Endothelial cell of umbilical vein (primary cell): ENCODE results near the gene SETBP1. TPM values are rescaled to one million over a fixed set of nuclear protein-coding genes. Genes with fewer than 3 reads are reported as not detected.
"Not testable (repeated sequence)": the region's sequence is repeated elsewhere in the genome, so short reads cannot be mapped to it uniquely, and the experiment has no call there.

Experiments used
- BruUV-seq: library from RNA; stranded (reverse); fragments of 400-500 nt; replicated peaks from 2 replicates; lab custom pipeline; 2021; lab: Mats Ljungman, UMichigan
- CTCF ChIA-PET: fragments of 300-600, 350-600 bp; sonication (Branson Sonifier 250); formaldehyde crosslinking; loops from one replicate; lab custom pipeline; 2021; ENCODE audit warnings: antibody characterized with exemption, inconsistent platforms; lab: Charles Lee
- POLR2A ChIA-PET: fragments of 300-600, 350-600 bp; sonication (Branson Sonifier 250); formaldehyde crosslinking; loops from one replicate; lab custom pipeline; 2021; ENCODE audit warnings: antibody characterized with exemption, inconsistent platforms; lab: Charles Lee
- DNase-seq: peaks from one replicate; pipeline ENCODE4 v3.0.0-alpha.2; 2011; ENCODE audit warnings: low read depth, low spot score
- FAIRE-seq: peaks from 2 replicates; lab custom pipeline; 2011; peaks lifted over from hg19 to GRCh38; lab: Jason Lieb, UNC
- H2AFZ ChIP-seq: 2 replicates; pipeline ENCODE4 v1.6.0; 2012; ENCODE audit warnings: low read depth, low read length, control low read depth, inconsistent platforms
- H3K27ac ChIP-seq: 2 replicates; pipeline ENCODE4 v1.5.1; 2011; ENCODE audit warnings: low read depth, mild to moderate bottlenecking, control low read depth, low read length, moderate library complexity; ENCODE audit not compliant: insufficient read depth
- H3K27me3 ChIP-seq, 2 experiments: 2 replicates each; pipeline versions ENCODE4 v1.6.0 to v1.6.1; 2011; ENCODE audit warnings: low read length in 2 of 2, mixed read lengths in 1 of 2; ENCODE audit not compliant: control insufficient read depth in 2 of 2, insufficient read depth in 2 of 2
- H3K36me3 ChIP-seq, 2 experiments: 2 replicates in 1 of 2; 3 replicates in 1 of 2; pipeline ENCODE4 v1.5.1; 2011; ENCODE audit warnings: low read length in 2 of 2, mild to moderate bottlenecking in 1 of 2, moderate library complexity in 1 of 2; ENCODE audit not compliant: control insufficient read depth in 2 of 2, insufficient read depth in 2 of 2; ENCODE audit errors: extremely low read depth in 1 of 2
- H3K4me1 ChIP-seq: 3 replicates; pipeline ENCODE4 v1.5.1; 2011; ENCODE audit warnings: mild to moderate bottlenecking, low read length; ENCODE audit not compliant: control insufficient read depth, insufficient read depth; ENCODE audit errors: extremely low read depth
- H3K4me2 ChIP-seq: 2 replicates; pipeline ENCODE4 v1.6.1; 2011; ENCODE audit warnings: low read length, control low read depth, mixed read lengths; ENCODE audit not compliant: insufficient read depth
- H3K4me3 ChIP-seq, 3 experiments: fragments of 200-600 bp in 1 of 3; sonication (generic), shearing (Covaris generic) in 1 of 3; replicated peaks in 1 of 3; 2 replicates each; pipeline ENCODE4 v1.5.1; 2011 to 2016; ENCODE audit warnings: control low read depth in 3 of 3, low read length in 3 of 3, mild to moderate bottlenecking in 2 of 3, inconsistent platforms in 1 of 3, low read depth in 1 of 3, moderate library complexity in 1 of 3; ENCODE audit not compliant: insufficient read depth in 1 of 3
- H3K79me2 ChIP-seq: 2 replicates; pipeline ENCODE4 v1.6.0; 2012; ENCODE audit warnings: low read length, inconsistent platforms; ENCODE audit not compliant: control insufficient read depth, insufficient read depth
- H3K9ac ChIP-seq: replicated peaks from 2 replicates; pipeline ENCODE3; 2011; ENCODE audit warnings: low read length, control low read depth; ENCODE audit not compliant: insufficient read depth; ENCODE audit errors: extremely low read depth
- H3K9me1 ChIP-seq: replicated peaks from 3 replicates; pipeline ENCODE4 v1.6.0; 2011; ENCODE audit warnings: mild to moderate bottlenecking, low read length; ENCODE audit not compliant: control insufficient read depth, insufficient read depth; ENCODE audit errors: extremely low read depth
- H3K9me3 ChIP-seq: replicated peaks from 2 replicates; pipeline ENCODE4 v1.5.1; 2012; ENCODE audit warnings: low read length, inconsistent platforms; ENCODE audit not compliant: control insufficient read depth, insufficient read depth
- H4K20me1 ChIP-seq: replicated peaks from 2 replicates; pipeline ENCODE3; 2011; ENCODE audit warnings: mild to moderate bottlenecking, low read length; ENCODE audit not compliant: control insufficient read depth, insufficient read depth; ENCODE audit errors: extremely low read depth
- EZH2 ChIP-seq: IDR thresholded peaks from 2 replicates; pipeline ENCODE4 v1.6.1; 2012; ENCODE audit warnings: borderline replicate concordance, low read depth, mild to moderate bottlenecking, moderate library complexity, low read length, inconsistent platforms; ENCODE audit not compliant: severe bottlenecking
- GATA2 ChIP-seq: IDR thresholded peaks from 2 replicates; pipeline ENCODE4 v1.7.0; 2011; ENCODE audit warnings: low read depth, mild to moderate bottlenecking, moderate library complexity, mixed read lengths, low read length; ENCODE audit not compliant: insufficient read length, insufficient read depth
- JUN ChIP-seq: IDR thresholded peaks from 2 replicates; pipeline ENCODE4 v1.6.1; 2011; ENCODE audit warnings: borderline replicate concordance, low read depth; ENCODE audit not compliant: insufficient read length, insufficient read depth
- MYC ChIP-seq: IDR thresholded peaks from one replicate; pipeline ENCODE4 v1.6.1; 2011; ENCODE audit warnings: mild to moderate bottlenecking, low read depth, low read length
- POLR2A ChIP-seq: IDR thresholded peaks from 2 replicates; pipeline ENCODE4 v1.6.1; 2012; ENCODE audit warnings: low read depth, mild to moderate bottlenecking, control low read depth, low read length
- POLR2AphosphoS5 ChIP-seq: IDR thresholded peaks from 2 replicates; pipeline ENCODE4 v1.6.1; 2012; ENCODE audit warnings: low read depth, mild to moderate bottlenecking, control low read depth, low read length, moderate library complexity; ENCODE audit not compliant: insufficient read depth
- dilution Hi-C: fragments of 300-500 bp; cut with MboI; formaldehyde crosslinking; loops from one replicate; pipeline ENCODE4 v1.15.0; 2019; ENCODE audit warnings: low sequenced_read_pairs; ENCODE audit not compliant: extremely low pct_ligation_motif_present
- intact Hi-C: fragments of 100-400 bp; cut with micrococcal nuclease; formaldehyde crosslinking; loops from one replicate; pipeline ENCODE4 v1.10.0; 2022
- polyA plus RNA-seq, 4 experiments: library from polyadenylated mRNA; depleted of rRNA in 3 of 4; stranded (reverse) in 3 of 4; unstranded in 1 of 4; fragments of >200 nt; gene quantifications; 2 replicates each; pipeline versions ENCODE4 v1.2.1 to v1.2.3, GENCODE V29; 2011 to 2012; ENCODE audit warnings: missing spikeins in 1 of 4
- total RNA-seq: library from RNA; stranded (reverse); gene quantifications from 2 replicates; pipeline ENCODE4 v1.2.3, GENCODE V29; 2021
- TF ChIP-seq, protein P1 (sequence below): IDR thresholded peaks from 2 replicates; pipeline ENCODE4 v1.6.1; 2011; ENCODE audit not compliant: insufficient read depth, insufficient read length
- TF ChIP-seq, protein P2 (sequence below), 2 donors: IDR thresholded peaks; 1 replicate in 1 of 2; 2 replicates in 1 of 2; pipeline ENCODE4 v1.5.1; 2011; ENCODE audit warnings: low read length in 2 of 2, mild to moderate bottlenecking in 2 of 2, moderate library complexity in 2 of 2, control low read depth in 1 of 2, inconsistent platforms in 1 of 2, low read depth in 1 of 2; ENCODE audit not compliant: insufficient read depth in 1 of 2; ENCODE audit errors: extremely low read depth in 1 of 2

Gene SETBP1
- total and polyA plus RNA-seq, 2 donors (not counting 3 experiments of a cell fraction or from before 2014, with no cell fraction given) = 0.76 to 3.1 TPM

DNA sequence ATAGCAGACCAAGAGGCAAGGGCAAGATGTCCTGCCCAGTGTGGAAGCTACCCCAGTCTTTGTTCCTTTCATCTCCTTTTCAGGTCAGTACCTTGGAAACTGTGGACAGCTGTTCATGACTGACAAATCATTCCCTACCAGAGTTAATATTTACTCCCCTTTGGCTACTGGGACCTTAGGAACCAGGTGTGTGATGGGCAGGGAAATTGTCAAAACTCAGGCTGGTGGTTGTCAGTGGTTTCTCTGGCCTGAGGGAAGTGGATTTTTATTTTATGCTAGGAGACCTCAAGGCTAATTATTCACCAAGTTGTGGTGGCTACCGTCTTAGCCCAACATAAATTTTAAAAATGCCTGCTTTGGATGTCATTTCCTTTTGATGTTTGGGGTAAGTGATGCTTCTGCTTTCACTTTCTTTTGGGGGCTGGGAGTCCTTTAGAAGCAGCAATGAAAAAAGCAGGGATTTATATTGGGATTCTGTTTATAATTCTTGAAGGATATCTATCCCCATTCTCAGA is 119.3 kb downstream of the SETBP1 start:
- H3K4me1 ChIP-seq = no peaks in the 10 kb centered on the region
- intact Hi-C loops = no loop called here
- H4K20me1 ChIP-seq = no peaks in the 10 kb centered on the region
- H3K9me3 ChIP-seq = no peaks in the 10 kb centered on the region
- no peak overlapping the region for H3K9ac ChIP-seq
- no peaks in the 10 kb centered on the region for H3K27me3 ChIP-seq
- no peak overlapping the region for H2AFZ ChIP-seq
- DNase-seq (no peak), FAIRE-seq (no peak)
- H3K27ac ChIP-seq = no peak overlapping the region
- H3K9me1 ChIP-seq = no peaks in the 10 kb centered on the region
- H3K4me2 ChIP-seq = no peak overlapping the region
- ChIA-PET POLR2A (no interaction called here), CTCF (no interaction called here)
- no peak for TF ChIP-seq MYC
- no peak for TF ChIP-seq POLR2AphosphoS5
- no peak for TF ChIP-seq GATA2
- TF ChIP-seq POLR2A = no peak
- no peak for TF ChIP-seq JUN
- TF ChIP-seq, protein P1, sequence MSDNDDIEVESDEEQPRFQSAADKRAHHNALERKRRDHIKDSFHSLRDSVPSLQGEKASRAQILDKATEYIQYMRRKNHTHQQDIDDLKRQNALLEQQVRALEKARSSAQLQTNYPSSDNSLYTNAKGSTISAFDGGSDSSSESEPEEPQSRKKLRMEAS = no peak
- TF ChIP-seq, protein P2, sequence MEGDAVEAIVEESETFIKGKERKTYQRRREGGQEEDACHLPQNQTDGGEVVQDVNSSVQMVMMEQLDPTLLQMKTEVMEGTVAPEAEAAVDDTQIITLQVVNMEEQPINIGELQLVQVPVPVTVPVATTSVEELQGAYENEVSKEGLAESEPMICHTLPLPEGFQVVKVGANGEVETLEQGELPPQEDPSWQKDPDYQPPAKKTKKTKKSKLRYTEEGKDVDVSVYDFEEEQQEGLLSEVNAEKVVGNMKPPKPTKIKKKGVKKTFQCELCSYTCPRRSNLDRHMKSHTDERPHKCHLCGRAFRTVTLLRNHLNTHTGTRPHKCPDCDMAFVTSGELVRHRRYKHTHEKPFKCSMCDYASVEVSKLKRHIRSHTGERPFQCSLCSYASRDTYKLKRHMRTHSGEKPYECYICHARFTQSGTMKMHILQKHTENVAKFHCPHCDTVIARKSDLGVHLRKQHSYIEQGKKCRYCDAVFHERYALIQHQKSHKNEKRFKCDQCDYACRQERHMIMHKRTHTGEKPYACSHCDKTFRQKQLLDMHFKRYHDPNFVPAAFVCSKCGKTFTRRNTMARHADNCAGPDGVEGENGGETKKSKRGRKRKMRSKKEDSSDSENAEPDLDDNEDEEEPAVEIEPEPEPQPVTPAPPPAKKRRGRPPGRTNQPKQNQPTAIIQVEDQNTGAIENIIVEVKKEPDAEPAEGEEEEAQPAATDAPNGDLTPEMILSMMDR (IDR thresholded peaks at IDR 0.05; ENCODE audit: extremely low read depth in 1 of 2, insufficient read depth in 1 of 2, low read depth in 1 of 2, low read length in 2 of 2) = no peak
- no peak for TF ChIP-seq EZH2
- no peaks in the 10 kb centered on the region for H3K36me3 ChIP-seq
- no peak overlapping the region for H3K4me3 ChIP-seq
- no TSS peak for BruUV-seq
- H3K79me2 ChIP-seq = no peaks in the 10 kb centered on the region
- dilution Hi-C loops = no loop called here

DNA sequence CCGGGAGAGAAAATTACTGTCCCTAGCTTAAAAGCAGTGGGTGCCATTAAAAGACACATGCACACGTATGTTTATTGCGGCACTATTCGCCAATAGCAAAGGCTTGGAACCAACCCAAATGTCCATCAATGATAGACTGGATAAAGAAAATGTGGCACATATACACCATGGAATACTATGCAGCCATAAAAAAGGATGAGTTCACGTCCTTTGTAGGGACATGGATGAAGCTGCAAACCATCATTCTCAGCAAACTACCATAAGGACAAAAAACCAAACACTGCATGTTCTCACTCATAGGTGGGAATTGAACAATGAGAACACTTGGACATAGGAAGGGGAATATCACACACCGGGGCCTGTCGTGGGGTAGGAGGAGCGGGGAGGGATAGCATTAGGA is 120.1 kb downstream of the SETBP1 start:
- H3K79me2 ChIP-seq, POLR2A ChIA-PET, dilution Hi-C loops, H2AFZ ChIP-seq, H3K4me2 ChIP-seq, H3K27me3 ChIP-seq, H3K4me3 ChIP-seq, CTCF ChIA-PET, H3K4me1 ChIP-seq, H3K9ac ChIP-seq, H3K36me3 ChIP-seq, intact Hi-C loops, BruUV-seq, FAIRE-seq, DNase-seq, H4K20me1 ChIP-seq, H3K9me3 ChIP-seq, H3K27ac ChIP-seq, H3K9me1 ChIP-seq: not testable (repeated sequence)
